GM23248 (cell line): Measurements from ENCODE around the gene DOCK10.

Source experiments
- EZH2 ChIP-seq: fragments of 200-600 bp; sonication (generic); IDR thresholded peaks from 2 replicates; pipeline ENCODE4 v1.6.1; 2018; ENCODE audit warnings: antibody characterized with exemption, mild to moderate bottlenecking; ENCODE audit not compliant: insufficient read depth, poor library complexity, severe bottlenecking
- EZH2phosphoT487 ChIP-seq: fragments of 200-600 bp; sonication (generic); IDR thresholded peaks from 2 replicates; pipeline ENCODE4 v1.6.1; 2018; ENCODE audit warnings: antibody characterized with exemption, moderate library complexity, mild to moderate bottlenecking, low read depth; ENCODE audit not compliant: insufficient read depth

- TF ChIP-seq EZH2: no peak
- no peak for TF ChIP-seq EZH2phosphoT487
Observed at GRCh38 chr2:225091336-225091735, 49.1 kb upstream of the DOCK10 start.
